Tongue (tissue), 2 donors: Measurements from ENCODE around the gene RASGRF2. TPM values are rescaled to one million over a fixed set of nuclear protein-coding genes. Genes with fewer than 3 reads are reported as not detected.

Experiments
- DNase-seq: peaks from one replicate; pipeline ENCODE4 v3.0.0-alpha.2; 2015
- total RNA-seq: library from RNA; depleted of rRNA; stranded (reverse); fragments of >200 nt; gene quantifications from one replicate; pipeline ENCODE4 v1.2.3, GENCODE V29; 2014

Gene RASGRF2
- total RNA-seq, 1 donor from 2014 or later = 3.8 TPM

- DNase-seq = no peak
Observed at GRCh38 chr5:81208904-81209303, 248.7 kb downstream of the RASGRF2 start.

DNA sequence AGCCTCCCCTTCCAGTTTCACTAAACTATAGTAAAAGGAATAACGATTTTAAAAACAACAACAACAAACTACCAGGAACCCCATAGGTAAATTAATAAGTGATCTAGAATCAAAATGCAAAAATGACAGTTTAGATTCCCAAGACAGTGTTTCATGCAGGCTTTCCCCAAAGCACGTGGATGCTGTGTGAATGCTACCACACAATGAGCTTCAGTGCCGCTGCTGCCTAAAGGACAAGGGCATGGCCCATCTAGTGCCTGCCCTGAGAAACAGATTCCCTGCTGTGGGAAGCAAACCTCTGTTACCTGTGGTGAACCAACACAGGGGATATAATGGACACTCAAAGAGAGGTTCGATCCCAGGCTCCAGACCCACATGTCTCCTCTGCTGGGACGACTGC lies 249.2 kb downstream of the RASGRF2 start:
- DNase-seq = no peak

DNA sequence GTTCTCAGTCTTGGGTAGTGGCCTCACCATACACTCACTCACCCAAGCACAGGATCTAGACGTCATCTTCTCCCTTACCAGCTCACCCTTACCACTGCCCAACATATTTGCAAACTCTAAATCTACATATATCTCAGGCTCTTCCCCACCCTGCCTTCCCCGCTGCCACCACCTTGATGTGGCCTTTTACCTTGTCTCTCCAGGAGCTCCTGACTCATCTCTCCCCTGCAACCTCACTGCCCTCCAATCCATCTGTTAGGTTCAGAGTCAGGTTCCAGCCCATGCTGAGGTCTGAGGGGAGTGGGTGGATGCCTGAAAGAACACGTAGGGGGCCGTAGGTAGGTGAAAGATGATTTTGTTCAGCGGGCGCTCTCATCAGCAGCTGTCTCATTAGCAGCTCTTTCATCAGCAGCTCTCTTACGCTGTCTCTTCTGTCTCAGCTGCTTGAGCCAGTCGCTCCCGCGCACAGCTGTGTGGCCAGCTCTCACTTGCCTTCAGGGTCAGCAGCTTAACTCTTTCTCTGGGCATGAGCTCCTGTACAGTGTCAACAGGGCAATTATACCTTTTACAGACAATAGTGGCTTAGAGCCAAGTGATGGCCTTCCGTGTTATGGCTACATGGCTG lies 249.8 kb downstream of the RASGRF2 start:
- peak; percentile 45 for DNase-seq

GRCh38 chr5:81212211-81212751 lies 252.1 kb downstream of the RASGRF2 start:
- no peak for DNase-seq

DNA sequence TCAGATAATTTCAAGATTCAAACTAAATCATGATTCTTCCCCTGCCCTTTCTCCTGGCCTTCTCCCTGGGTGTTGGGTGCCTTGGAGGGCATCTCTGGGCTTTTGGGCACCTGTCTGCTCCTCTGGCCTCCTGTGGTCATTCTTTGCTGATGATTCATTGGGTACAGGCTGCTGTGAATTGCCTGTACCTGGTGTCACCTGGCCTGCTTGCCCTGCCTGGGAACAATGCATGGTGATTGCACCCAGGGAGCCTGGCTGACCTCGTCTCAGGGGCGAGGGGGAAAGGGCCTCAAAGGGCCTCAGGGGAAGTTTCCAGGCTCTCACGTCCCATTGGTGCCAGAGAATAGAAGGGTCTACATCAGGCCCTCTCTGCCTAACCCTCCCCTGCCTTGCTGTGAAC lies 252.9 kb downstream of the RASGRF2 start:
- DNase-seq = no peak

- no peak for DNase-seq
Observed at GRCh38 chr5:81214848-81215247, 254.7 kb downstream of the RASGRF2 start.

DNA sequence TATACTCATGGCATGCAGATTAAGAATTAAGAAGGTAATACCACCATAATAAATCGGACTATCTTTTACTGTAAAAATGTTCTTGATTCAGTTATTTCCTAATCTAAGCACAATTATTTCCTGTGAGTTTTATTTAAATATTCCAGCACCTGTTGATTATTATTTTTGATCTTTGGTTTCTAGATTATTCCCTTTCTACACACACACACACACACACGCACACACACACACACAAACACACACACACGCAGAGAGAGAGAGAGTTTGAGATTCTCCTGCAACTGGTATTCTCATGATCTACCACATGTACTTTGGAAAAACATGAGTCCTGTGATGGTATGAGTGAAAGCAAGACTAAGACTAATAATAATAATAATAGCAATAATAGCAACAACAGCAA lies 256.0 kb downstream of the RASGRF2 start:
- no peak for DNase-seq

- DNase-seq = no peak
Observed at GRCh38 chr5:81219389-81219788, 259.2 kb downstream of the RASGRF2 start.

DNA sequence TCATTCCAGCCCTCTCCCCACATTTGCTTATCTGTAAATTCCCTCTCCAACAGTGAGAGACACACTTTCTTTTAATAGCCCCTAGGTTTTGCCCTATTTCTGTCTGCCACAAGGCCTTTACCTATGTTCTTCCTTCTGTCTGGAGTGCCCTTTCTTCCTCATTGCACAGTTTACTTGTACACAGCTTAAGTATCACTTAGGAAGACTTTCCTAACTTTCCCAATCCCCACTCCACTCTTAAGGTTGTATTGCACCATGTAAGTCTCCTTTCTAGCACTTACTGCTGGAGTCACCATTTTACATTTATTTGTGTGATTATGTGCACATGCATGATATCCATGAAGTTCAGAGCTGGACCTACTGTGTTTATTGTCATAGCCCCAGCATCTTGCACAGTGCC lies 262.1 kb downstream of the RASGRF2 start:
- DNase-seq = no peak

DNA sequence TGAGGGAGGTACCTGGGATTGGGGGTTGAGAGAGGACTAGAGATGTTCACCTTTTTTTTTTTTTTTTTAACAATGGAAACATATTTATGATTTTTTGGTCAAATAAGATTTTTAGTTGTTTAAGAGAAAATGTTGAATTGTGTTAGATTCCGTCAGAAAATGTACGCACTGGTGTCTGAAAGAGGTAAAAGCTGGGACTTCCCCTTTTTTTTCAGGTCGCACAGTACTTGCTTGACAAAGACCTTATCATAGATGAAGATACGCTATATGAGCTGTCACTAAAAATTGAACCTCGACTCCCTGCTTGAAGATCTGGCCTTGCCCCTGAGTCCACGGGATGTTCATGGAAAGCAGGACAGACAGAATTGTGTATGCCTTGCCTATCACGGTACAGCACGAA lies 265.3 kb downstream of the RASGRF2 start:
- DNase-seq = no peak

GRCh38 chr5:81226286-81226685 lies 266.1 kb downstream of the RASGRF2 start:
- DNase-seq = no peak

GRCh38 chr5:81226949-81227348 lies 266.8 kb downstream of the RASGRF2 start:
- DNase-seq = no peak

- no peak for DNase-seq
Observed at GRCh38 chr5:81228084-81228483, 267.9 kb downstream of the RASGRF2 start.

DNA sequence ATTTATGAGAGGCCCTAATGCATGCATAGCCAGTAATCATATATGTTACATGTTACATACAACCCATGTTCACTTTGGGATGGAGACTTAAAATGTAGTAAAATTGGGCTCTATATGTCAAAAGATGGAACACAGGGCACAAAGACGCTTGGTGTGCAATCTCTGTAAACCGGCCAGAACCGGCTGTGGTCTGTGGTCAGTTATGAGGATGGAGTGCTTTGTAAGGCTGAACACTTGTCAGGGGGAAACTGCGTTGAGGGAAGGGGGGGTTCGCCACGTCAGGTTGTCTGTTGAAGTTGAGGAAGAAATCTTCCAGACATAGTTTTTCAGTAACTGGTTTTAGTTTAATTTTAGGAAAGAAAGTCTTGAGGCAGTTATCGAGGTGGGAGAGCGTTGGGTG lies 270.3 kb downstream of the RASGRF2 start:
- no peak for DNase-seq

- DNase-seq = peak; percentile 81
Observed at GRCh38 chr5:81232464-81233079, 272.4 kb downstream of the RASGRF2 start.

- DNase-seq = peak; percentile 88
Observed at GRCh38 chr5:81233080-81233634, 273.0 kb downstream of the RASGRF2 start, which contains the start of gene CKMT2. Gene CKMT2 (plus strand): TSS chr5:81233322. CDS start chr5:81251133, 17,811 bp downstream.

DNA sequence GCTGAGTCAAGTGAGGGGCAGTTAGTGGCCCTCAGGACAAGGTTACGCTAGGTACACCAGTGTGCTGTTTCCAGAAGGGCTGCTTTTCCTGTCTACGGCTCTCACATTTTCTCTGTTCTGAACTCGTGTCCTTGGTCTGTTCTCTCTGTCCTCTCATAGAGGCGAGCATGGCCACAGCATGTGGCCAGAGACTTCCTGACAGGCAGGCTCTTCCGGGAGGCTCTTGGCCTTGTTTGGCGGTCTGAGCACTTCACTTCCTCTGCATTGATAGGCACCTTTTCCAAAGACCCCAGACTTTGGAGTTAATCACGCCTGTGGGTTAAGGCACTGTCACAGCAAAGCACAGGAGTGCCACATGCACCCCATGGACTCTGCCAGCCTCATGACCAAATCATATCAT lies 274.1 kb downstream of the RASGRF2 start:
- DNase-seq = no peak

GRCh38 chr5:81234801-81235200 lies 274.6 kb downstream of the RASGRF2 start:
- DNase-seq = no peak

DNA sequence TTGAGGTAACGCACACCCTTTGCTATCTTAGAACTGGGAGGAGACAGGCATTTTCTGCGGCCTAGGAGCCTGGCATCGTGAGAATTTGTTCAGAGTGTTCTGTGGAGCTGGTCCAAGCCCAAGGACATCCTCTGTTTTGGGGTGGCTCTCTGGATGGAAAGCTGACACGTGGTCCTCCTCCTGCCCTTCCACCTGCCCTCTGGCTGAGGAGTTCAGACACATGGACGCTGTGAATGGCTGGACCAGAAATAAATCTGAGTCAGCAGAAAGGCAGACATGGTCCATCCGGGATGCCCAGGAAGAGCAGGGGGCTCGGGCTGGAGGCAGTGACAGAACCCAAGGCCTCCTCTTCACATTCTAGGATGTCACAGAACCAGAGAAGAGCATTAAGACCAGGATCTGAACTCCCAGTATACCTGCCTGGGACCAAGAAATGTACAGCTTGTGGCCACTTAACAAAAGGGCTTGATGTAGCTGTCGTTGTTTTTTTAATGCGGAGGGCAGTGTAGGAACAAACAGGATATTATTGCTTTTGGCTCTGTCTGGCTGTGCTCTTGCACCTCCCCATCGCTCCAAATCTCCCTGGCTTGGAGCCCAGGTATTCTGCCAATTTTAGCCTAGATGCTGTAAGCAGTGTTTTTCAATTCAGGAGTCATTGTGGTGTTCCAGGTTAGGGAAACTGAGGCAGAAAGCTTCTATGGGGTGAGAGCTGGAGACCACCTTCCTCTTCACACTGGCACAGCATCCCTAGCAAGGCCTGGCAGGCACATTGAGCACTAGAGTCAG lies 275.3 kb downstream of the RASGRF2 start:
- DNase-seq = peak; percentile 26

- no peak for DNase-seq
Observed at GRCh38 chr5:81238460-81238859, 278.3 kb downstream of the RASGRF2 start.

DNA sequence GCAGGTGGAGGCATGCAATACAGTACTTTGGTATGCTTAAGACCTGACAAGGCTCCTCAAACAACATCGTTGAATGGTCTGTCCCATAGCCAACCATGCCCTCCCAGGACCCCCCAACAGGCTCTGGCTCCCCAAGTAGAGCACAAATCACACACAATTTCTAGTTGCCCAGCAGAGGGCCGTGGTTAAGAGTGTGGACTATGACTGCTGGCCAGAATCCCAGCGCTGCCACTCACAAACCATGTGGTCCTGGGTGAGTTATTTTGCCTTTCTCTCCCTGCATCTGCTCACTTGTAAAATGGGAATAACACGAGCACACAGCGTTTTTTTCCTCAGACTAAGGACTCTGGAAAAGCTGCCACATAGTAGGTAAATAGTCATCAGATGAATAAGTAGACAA lies 279.4 kb downstream of the RASGRF2 start:
- no peak for DNase-seq

DNA sequence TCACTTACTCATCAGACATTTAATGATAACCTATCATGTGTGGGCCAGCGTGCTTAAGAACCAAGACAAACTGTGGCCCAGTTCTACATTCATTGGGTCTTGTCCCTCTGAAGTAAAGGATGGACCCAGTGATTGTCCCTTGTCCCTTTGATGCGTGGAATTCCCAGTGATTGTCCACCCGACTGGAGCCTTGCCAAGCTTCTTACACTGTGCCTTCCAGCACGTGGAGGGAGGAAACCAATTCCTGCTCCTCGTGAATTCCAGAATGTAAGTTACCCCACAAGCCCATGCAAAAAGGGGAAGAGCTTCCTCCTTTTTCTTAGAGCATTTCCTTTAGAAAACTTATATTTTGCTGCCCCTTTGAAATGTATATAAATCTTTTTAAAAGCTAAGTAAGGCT lies 280.8 kb downstream of the RASGRF2 start:
- no peak for DNase-seq
